ENCODE results near the gene MAN1C1. TPM values are rescaled to one million over a fixed set of nuclear protein-coding genes. Genes with fewer than 3 reads are reported as not detected.

The MAN1C1 gene
- total RNA-seq, 1 experiment from 2014 or later, result 16.8 TPM

DNA sequence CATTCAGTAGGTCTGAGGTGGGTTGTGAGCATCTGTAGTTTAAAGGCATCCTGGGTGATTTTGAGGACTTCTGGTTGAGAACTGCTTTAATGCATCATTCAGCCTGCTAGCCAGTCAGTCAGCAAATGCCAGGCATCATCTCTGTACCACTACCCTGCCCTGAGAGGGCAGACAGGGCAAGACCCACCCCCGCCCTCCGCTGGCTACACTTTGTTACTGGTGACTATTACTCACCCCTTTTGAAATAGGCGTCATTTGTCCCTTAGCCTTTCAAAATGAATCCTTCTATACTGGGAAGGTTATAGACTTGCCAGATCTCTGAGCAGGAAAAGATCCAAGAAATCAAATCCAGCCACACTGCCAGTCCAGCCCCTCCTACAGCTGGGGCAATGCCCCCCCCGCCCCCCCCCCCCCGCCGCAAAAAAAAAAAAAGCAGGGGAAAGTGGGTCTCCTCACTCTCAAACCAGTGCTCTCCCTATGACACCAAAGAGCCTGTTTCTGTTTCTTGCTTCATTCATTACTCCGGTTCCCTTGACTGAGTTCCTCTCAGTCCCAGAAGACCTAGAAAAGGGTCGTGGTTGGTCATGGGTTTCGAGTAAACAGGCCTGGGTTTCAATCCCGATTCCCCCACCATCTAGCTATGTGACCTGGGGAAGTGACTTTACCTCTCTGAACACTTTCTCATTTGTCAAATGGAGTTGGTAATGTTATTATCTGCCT, 187.8 kb downstream of the MAN1C1 start (continued):
- TF ChIP-seq, protein P1, sequence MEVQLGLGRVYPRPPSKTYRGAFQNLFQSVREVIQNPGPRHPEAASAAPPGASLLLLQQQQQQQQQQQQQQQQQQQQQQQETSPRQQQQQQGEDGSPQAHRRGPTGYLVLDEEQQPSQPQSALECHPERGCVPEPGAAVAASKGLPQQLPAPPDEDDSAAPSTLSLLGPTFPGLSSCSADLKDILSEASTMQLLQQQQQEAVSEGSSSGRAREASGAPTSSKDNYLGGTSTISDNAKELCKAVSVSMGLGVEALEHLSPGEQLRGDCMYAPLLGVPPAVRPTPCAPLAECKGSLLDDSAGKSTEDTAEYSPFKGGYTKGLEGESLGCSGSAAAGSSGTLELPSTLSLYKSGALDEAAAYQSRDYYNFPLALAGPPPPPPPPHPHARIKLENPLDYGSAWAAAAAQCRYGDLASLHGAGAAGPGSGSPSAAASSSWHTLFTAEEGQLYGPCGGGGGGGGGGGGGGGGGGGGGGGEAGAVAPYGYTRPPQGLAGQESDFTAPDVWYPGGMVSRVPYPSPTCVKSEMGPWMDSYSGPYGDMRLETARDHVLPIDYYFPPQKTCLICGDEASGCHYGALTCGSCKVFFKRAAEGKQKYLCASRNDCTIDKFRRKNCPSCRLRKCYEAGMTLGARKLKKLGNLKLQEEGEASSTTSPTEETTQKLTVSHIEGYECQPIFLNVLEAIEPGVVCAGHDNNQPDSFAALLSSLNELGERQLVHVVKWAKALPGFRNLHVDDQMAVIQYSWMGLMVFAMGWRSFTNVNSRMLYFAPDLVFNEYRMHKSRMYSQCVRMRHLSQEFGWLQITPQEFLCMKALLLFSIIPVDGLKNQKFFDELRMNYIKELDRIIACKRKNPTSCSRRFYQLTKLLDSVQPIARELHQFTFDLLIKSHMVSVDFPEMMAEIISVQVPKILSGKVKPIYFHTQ (CRISPR knock-in tag; IDR thresholded peaks at IDR 0.05), result no peak
- TF ChIP-seq STAT6 (CRISPR knock-in tag; conservative IDR thresholded peaks at IDR 0.05; ENCODE audit: low read depth), result no peak
- no peak for TF ChIP-seq FOXP1 (CRISPR knock-in tag; IDR thresholded peaks at IDR 0.05; ENCODE audit: borderline replicate concordance)
- TF ChIP-seq RELA (CRISPR knock-in tag; IDR thresholded peaks at IDR 0.05; ENCODE audit: borderline replicate concordance), result no peak
- TF ChIP-seq E2F4 (CRISPR knock-in tag; IDR thresholded peaks at IDR 0.05; ENCODE audit: borderline replicate concordance, low read depth), result no peak
- no peak for TF ChIP-seq EMX1 (CRISPR knock-in tag; IDR thresholded peaks at IDR 0.05)
- TF ChIP-seq, protein P2, sequence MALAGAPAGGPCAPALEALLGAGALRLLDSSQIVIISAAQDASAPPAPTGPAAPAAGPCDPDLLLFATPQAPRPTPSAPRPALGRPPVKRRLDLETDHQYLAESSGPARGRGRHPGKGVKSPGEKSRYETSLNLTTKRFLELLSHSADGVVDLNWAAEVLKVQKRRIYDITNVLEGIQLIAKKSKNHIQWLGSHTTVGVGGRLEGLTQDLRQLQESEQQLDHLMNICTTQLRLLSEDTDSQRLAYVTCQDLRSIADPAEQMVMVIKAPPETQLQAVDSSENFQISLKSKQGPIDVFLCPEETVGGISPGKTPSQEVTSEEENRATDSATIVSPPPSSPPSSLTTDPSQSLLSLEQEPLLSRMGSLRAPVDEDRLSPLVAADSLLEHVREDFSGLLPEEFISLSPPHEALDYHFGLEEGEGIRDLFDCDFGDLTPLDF (CRISPR knock-in tag; IDR thresholded peaks at IDR 0.05), result no peak

DNA sequence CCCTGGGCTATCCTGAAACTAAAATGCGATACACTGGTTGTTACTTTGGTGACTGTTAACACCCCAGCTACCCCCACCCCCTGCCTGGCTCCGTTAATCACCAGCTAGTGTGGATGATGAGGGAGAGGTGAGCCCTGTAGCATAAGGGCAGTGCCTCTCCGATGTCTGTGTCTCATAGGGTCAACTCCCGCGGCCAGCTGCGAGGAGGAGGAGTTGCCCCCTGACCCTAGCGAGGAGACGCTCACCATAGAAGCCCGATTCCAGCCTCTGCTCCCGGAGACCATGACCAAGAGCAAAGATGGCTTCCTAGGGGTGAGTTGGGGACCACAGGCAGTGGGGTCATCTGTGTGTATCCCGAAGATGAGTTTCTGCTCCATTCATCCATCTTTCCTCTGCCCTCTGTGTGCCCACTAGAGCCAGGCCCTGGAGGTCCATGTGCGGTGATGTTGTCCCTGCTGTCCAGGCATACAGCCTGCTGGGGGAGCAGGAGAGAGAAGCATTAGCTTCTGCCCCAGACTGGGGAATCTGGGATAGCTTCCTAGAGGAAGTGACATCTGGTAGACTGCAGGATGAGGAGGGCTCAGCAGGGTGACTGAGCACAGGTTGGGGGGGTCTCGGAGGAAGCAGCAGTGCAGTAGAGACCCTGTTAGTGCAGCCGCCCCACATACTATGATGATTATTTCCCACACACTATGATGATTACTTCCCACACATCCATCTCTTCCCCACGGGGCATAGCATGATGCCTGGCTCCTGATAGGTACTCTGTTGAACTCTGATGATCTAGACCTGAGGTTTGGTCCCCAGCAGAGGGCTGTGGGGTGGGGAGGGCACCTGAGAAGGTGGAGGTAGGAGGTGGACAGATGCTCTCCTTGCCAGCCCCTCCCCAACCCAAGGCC, 188.6 kb downstream of the MAN1C1 start:
- no peaks in the 10 kb centered on the region for H3K27me3 Mint-ChIP-seq (ENCODE audit: low read depth)
- H3K4me3 Mint-ChIP-seq, result no peak overlapping the region

GRCh38 chr1:25805863-25806225, 189.3 kb downstream of the MAN1C1 start:
- TF ChIP-seq NFATC4 (CRISPR knock-in tag; IDR thresholded peaks at IDR 0.05), result no peak
- TF ChIP-seq CTCF (IDR thresholded peaks at IDR 0.05), result no peak
- POLR2A ChIA-PET, result interaction anchor here (0.6 kb wide), 1 partner anchor 95 kb away, joined by 3 read pairs; no protein-coding TSS in a partner anchor
- Mint-ChIP-seq H3K9me3 (no peaks in the 10 kb centered on the region), H3K4me3 (no peak overlapping the region), H3K4me1 (peaks cover 13% of the 10 kb centered on the region), H3K27ac (no peak overlapping the region), H3K27me3 (ENCODE audit: low read depth) (no peaks in the 10 kb centered on the region), H3K36me3 (peaks cover 18% of the 10 kb centered on the region)
- DNase-seq (ENCODE audit: low spot score) (no peak), ATAC-seq (no peak)
- CTCF ChIA-PET, result interaction anchor here (1.3 kb wide), 1 partner anchor 81 kb away, joined by 3 read pairs; no protein-coding TSS in a partner anchor

More for the DNA sequence above, 188.6 kb downstream of the MAN1C1 start:
- TF ChIP-seq KAT7 (CRISPR knock-in tag; IDR thresholded peaks at IDR 0.05; ENCODE audit: borderline replicate concordance), result no peak
- no peak for TF ChIP-seq NFE2L1 (CRISPR knock-in tag; IDR thresholded peaks at IDR 0.05)
- TF ChIP-seq ZNF671 (CRISPR knock-in tag; IDR thresholded peaks at IDR 0.05), result no peak
- ATAC-seq, result no peak
- ChIA-PET CTCF (interaction anchor here (0.8 to 1.3 kb wide), 4 partner anchors 52 to 224 kb away, joined by 3 to 6 read pairs (median 3); no protein-coding TSS in a partner anchor), POLR2A (interaction anchor here (0.6 kb wide), 1 partner anchor 95 kb away, joined by 3 read pairs; no protein-coding TSS in a partner anchor)
- Mint-ChIP-seq H3K36me3 (peaks cover 18% of the 10 kb centered on the region), H3K9me3 (no peaks in the 10 kb centered on the region), H3K4me1 (peaks cover 17% of the 10 kb centered on the region), H3K27ac (no peak overlapping the region)
- no peak for DNase-seq (ENCODE audit: low spot score)

Data from WTC11 (cell line).